ENCODE data around the gene CCDC63. TPM values are rescaled to one million over a fixed set of nuclear protein-coding genes. Genes with fewer than 3 reads are reported as not detected.

CCDC63 gene
- polyA plus RNA-seq, 1 of the 3 experiments (the other 2 are of a cell fraction), result not detected

GRCh38 chr12:110824342-110824741, 22.4 kb upstream of the CCDC63 start:
- no peak overlapping the region for H2AFZ ChIP-seq (ENCODE audit: low read depth)

More at GRCh38 chr12:110824342-110824741, 22.4 kb upstream of the CCDC63 start:
- DNase-seq, result no peak
- H3K27ac ChIP-seq (ENCODE audit: low read depth in 2 of 2, low read length in 1 of 2), result no peak overlapping the region
- H4K20me1 ChIP-seq (ENCODE audit: insufficient read depth), result no peaks in the 10 kb centered on the region
- no peaks in the 10 kb centered on the region for H3K79me2 ChIP-seq (ENCODE audit: insufficient read depth)
- H3K27me3 ChIP-seq (ENCODE audit: insufficient read depth), result no peaks in the 10 kb centered on the region
- no peak for TF ChIP-seq EZH2phosphoT487 (IDR thresholded peaks at IDR 0.05; ENCODE audit: borderline replicate concordance, low read depth)
- no peak for TF ChIP-seq PBX3 (IDR thresholded peaks at IDR 0.05)
- TF ChIP-seq REST (IDR thresholded peaks at IDR 0.05; ENCODE audit: low read depth, low read length), result no peak
- TF ChIP-seq GATA2 (CRISPR knock-in tag; IDR thresholded peaks at IDR 0.05), result no peak
- TF ChIP-seq MAX (IDR thresholded peaks at IDR 0.05; ENCODE audit: low read depth), result no peak
- no peak for TF ChIP-seq ZBTB33 (IDR thresholded peaks at IDR 0.05; ENCODE audit: borderline replicate concordance, low read depth)
- TF ChIP-seq ELF1 (IDR thresholded peaks at IDR 0.05), result no peak
- no peak for TF ChIP-seq TAF1 (IDR thresholded peaks at IDR 0.05; ENCODE audit: borderline replicate concordance, low read depth, low read length)
- no peak for TF ChIP-seq YY1 (IDR thresholded peaks at IDR 0.05; ENCODE audit: low read depth)
- TF ChIP-seq POLR2AphosphoS5 (IDR thresholded peaks at IDR 0.05; ENCODE audit: low read depth, low read length), result no peak
- no peak for TF ChIP-seq EP300 (IDR thresholded peaks at IDR 0.05; ENCODE audit: borderline replicate concordance in 1 of 2, low read depth in 1 of 2, low read length in 1 of 2)
- TF ChIP-seq USF2 (IDR thresholded peaks at IDR 0.05; ENCODE audit: borderline replicate concordance, low read depth, low read length), result no peak
- TF ChIP-seq TCF12 (IDR thresholded peaks at IDR 0.05), result no peak
- no peak for TF ChIP-seq RFX5 (IDR thresholded peaks at IDR 0.05; ENCODE audit: low read length)
- no peak for TF ChIP-seq MXI1 (IDR thresholded peaks at IDR 0.05; ENCODE audit: low read depth, low read length)
- POLR2A ChIA-PET, result no interaction called here
- CTCF ChIA-PET, result interaction anchor here (0.8 to 1.3 kb wide), 3 partner anchors 63 to 573 kb away, joined by 3 to 5 read pairs (median 3); no protein-coding TSS in a partner anchor
- no peak overlapping the region for H3K9ac ChIP-seq
- no peak overlapping the region for H3K4me2 ChIP-seq
- H3K9me3 ChIP-seq, result no peaks in the 10 kb centered on the region
- no peaks in the 10 kb centered on the region for H3F3A ChIP-seq (replicated peaks; ENCODE audit: insufficient read depth)
- no peaks in the 10 kb centered on the region for H3K9me2 ChIP-seq
- H3K4me3 ChIP-seq (ENCODE audit: low read depth in 2 of 2, low read length in 1 of 2), result no peak overlapping the region
- WGBS (ENCODE audit: low lambda C conversion rate), result 54% methylated on average over 2 of the region's 2 CpGs
- H3K36me3 ChIP-seq (replicated peaks in 1 of 2; ENCODE audit: control insufficient read depth in 1 of 2, insufficient read depth in 2 of 2, low read length in 1 of 2), result no peaks in the 10 kb centered on the region
- no peaks in the 10 kb centered on the region; a peak in 1 of 4 replicates for H3K4me1 ChIP-seq (ENCODE audit: control insufficient read depth in 1 of 2, insufficient read depth in 2 of 2, low read depth in 1 of 2, low read length in 1 of 2)

All from SK-N-SH (cell line).